ENCODE results near the gene GRAMD4.
"Not testable (repeated sequence)": the region's sequence is repeated elsewhere in the genome, so short reads cannot be mapped to it uniquely, and the experiment has no call there.

Gene GRAMD4

GRCh38 chr22:46619240-46619829, 851 bp upstream of the GRAMD4 start:
- H3K4me3 ChIP-seq (replicated peaks; ENCODE audit: low read depth, low read length) = no peak overlapping the region
- TF ChIP-seq CTCF (IDR thresholded peaks at IDR 0.05; ENCODE audit: low read length, missing control alignments) = no peak
- no peak for DNase-seq (ENCODE audit: low read depth)

GRCh38 chr22:46620588-46621242, 529 bp downstream of the GRAMD4 start:
- no peak for DNase-seq (ENCODE audit: low read depth)
- no peak for TF ChIP-seq CTCF (IDR thresholded peaks at IDR 0.05; ENCODE audit: low read length, missing control alignments)
- no peak overlapping the region for H3K4me3 ChIP-seq (replicated peaks; ENCODE audit: low read depth, low read length)

DNA sequence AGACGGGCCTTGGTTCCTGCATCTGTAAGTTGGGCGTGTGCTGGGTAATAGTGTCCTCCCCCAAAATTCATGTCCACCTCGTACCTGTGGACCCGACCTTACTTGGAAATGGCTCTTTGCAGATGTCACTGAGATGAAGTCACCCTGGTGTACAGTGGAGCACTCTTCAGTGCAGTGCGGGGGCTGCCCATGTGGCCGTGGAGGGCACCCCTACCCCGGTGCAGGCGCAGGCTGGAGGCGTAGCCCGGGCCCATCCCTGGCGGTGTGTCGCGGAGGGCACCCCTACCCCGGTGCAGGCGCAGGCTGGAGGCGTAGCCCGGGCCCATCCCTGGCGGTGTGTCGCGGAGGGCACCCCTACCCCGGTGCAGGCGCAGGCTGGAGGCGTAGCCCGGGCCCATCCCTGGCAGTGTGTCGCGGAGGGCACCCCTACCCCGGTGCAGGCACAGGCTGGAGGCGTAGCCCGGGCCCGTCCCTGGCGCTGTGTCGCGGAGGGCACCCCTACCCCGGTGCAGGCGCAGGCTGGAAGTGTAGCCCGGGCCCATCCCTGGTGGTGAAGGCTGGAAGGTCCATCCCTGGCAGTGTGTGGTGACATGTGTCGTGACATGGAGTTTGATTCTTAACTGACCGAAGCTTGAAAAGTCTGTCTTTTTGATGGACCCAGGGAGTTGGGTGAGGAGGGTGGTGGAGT, 1.2 kb downstream of the GRAMD4 start:
- DNase-seq (ENCODE audit: low read depth); H3K4me3 ChIP-seq (replicated peaks; ENCODE audit: low read depth, low read length): not testable (repeated sequence)

- no peak overlapping the region for H3K4me3 ChIP-seq (replicated peaks; ENCODE audit: low read depth, low read length)
- no peak for TF ChIP-seq CTCF (IDR thresholded peaks at IDR 0.05; ENCODE audit: low read length, missing control alignments)
- no peak for DNase-seq (ENCODE audit: low read depth)
Observed at GRCh38 chr22:46622081-46622521, 1.9 kb downstream of the GRAMD4 start.

DNA sequence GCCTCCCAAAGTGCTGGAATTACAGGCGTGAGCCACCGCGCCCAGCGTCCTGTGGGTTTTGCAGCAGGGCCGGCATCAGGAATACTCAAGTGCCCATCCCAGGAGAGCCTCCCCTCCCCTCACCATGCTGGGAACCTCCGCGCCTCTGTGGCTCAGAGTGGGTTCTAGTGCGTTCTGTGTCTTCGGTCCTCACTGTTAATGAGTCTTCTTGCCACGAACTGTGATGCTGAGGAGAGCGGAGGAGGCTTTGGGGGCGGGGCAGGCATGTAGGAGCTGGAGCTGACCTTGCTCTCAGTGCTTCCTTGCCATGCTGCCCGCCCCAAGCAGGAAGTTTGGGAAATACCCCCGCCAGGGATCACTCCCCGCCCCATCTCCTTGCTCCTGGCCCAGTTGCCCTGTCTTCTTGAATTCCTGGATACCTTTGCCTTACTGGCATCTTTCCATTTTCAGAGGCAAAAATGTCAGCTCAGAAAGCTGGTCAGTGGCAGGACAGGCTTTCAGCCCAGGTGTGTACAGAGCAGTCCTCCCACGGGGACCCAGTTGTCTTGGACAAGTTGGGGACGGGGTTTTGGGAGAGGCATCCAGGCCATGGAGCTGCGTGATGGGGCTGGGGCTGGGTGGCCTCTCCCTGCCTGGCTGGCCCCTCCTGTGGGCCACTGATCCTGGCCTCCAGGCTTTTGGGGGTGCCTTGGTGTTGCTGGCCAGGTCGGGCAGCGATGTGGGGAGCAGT, 5.1 kb downstream of the GRAMD4 start:
- H3K4me3 ChIP-seq (replicated peaks; ENCODE audit: low read depth, low read length) = no peak overlapping the region
- no peak for DNase-seq (ENCODE audit: low read depth)
- TF ChIP-seq CTCF (IDR thresholded peaks at IDR 0.05; ENCODE audit: low read length, missing control alignments) = no peak

DNA sequence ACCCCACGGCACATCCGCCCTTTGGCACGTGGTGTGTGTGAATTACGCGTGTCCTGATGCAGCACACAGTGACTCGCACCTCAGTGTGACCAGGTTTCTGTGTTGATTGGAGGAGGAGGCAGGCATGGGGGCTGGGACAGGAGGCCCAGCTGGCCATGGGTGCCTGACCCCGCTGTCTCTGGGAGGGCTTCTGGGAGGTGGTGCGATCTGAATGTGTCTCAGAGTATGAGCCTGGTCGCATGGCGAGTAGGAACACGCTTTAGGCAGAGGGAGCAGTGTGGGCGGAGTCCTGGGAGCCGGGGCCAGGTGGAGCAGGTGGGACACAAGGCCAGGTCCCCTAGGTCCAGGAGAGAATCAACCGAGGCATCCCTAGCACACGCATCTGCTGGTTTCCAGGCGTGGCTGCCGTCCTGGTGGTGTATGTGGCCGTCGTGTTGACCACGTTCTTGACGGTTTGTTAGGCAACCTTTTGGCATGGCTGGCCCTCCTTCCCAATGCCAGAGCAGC, 5.7 kb downstream of the GRAMD4 start:
- no peak for TF ChIP-seq CTCF (IDR thresholded peaks at IDR 0.05; ENCODE audit: low read length, missing control alignments)
- DNase-seq (ENCODE audit: low read depth) = no peak
- H3K4me3 ChIP-seq (replicated peaks; ENCODE audit: low read depth, low read length) = no peak overlapping the region

GRCh38 chr22:46626356-46626755, 6.2 kb downstream of the GRAMD4 start:
- no peak for TF ChIP-seq CTCF (IDR thresholded peaks at IDR 0.05; ENCODE audit: low read length, missing control alignments)
- no peak for DNase-seq (ENCODE audit: low read depth)
- H3K4me3 ChIP-seq (replicated peaks; ENCODE audit: low read depth, low read length) = no peak overlapping the region
